ENCODE data around the gene PXMP2.
A peak's percentile ranks its signal among the peaks of the same experiment; 100 is the strongest.
"Not testable (repeated sequence)": the region's sequence is repeated elsewhere in the genome, so short reads cannot be mapped to it uniquely, and the experiment has no call there.

PXMP2 gene

DNA sequence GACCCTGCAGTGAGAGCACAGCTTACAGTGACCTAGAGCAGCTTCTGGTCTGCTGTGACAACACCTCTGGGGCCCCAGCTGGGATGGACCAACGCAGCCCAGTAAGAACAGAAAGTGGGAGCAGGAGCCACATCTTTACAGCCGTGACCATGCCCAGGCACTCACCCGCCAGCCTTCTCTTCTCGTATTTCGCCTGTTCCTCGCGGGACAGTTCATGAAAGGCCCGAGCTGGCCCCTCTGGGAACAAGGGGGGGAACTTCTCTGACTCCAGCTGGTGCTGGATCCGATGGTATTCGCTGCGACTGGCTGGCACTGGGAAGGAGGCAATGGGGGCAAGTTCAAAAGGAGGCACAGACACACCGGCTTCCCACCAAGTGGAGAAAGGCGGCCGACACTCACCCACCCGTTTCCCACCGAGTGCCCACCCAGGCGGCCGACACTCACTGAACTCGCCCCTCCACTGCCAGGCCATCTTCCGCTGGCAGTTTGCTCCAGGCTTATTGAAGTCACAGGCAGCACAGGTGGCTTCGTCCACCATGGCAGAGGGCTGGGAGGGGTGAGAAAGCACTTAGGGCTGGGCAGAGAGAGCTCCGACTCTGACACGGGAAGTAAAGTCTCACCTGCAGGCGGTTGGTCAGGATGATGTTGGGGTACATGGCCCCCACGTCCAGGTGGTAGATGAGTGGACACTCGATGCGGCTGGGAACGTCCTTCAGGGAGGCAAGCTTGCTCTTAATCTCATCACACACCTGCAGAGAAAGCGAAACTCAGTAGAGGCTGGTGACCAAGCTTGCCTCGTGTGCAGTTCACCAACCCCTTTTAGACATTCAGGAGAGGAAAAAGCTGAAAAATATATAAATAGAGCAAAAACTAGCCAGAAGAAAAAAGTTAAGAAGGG, 18.9 kb upstream of the PXMP2 start:
- H3K36me3 Mint-ChIP-seq, result peaks cover 64 to 70% of the 10 kb centered on the region in 2 donors
- H3K4me3 Mint-ChIP-seq, result no peak overlapping the region
- H3K9me3 Mint-ChIP-seq, result no peaks in the 10 kb centered on the region
- H3K27ac Mint-ChIP-seq, result peak overlapping the region; percentile 47
- ATAC-seq (replicated peaks), result no peak
- no peak for DNase-seq
- H3K27me3 Mint-ChIP-seq, result no peaks in the 10 kb centered on the region
- H3K4me1 Mint-ChIP-seq, result peaks cover 0 to 2% of the 10 kb centered on the region in 2 donors

DNA sequence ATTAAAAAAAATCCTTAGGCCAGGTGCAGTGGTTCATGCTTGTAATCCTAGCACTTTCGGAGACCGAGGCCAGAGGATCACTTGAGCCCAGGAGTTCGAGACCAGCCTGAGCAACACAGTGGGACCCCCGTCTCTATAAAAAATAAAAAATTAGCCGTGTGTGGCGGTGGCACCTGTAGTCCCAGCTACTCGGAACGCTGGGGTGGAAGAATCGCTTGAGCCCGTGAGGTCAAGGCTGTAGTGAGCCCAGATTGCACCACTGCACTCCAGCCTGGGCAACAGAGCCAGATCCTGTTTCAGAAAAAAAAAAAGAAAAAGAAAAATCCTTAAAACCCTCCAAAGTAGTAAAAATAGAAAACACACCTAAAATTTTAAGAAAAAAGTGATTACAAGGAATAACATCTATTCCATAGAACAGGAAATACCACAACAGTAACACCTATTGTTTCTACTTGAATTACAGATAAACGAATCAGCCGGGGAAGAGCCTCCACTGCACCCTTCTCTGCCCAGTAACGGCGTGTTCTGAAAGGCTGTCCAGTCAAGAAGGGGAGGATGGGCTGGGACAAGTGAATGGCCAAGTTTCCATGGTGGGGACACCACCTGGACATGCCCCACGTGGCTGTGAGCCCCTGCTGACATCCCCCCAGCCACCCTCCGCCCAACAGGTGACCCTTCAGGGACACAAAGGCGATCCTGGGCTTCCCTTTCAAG, 18.1 kb upstream of the PXMP2 start:
- Mint-ChIP-seq H3K27ac (no peak overlapping the region), H3K9me3 (no peaks in the 10 kb centered on the region), H3K4me3 (no peak overlapping the region), H3K4me1 (peaks cover 0 to under 1% of the 10 kb centered on the region in 2 donors), H3K27me3 (no peaks in the 10 kb centered on the region), H3K36me3 (peaks cover 63 to 72% of the 10 kb centered on the region in 2 donors)
- DNase-seq (no peak), ATAC-seq (replicated peaks) (no peak)

DNA sequence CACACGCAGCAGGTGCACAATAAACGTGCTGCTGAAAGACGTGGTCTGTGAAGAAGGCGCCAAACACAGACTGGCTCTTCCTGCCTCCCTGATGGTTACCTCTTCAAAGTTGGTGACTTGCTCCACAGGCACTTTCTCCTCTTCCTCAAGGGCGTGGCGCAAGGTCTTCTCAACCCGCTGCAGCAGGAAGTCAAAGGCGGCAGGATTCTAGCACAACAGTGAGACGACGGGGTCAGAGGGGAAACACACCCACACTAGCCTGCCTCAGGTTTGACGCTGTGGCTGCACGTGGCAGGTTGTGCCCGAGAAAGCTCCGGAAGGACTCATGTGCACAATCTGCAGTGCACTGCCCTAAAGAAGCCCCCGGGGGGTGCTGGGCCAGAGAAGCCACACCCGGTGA, 15.3 kb upstream of the PXMP2 start:
- Mint-ChIP-seq H3K27me3 (no peaks in the 10 kb centered on the region), H3K4me3 (no peak overlapping the region), H3K27ac (peak overlapping the region; percentile 43), H3K9me3 (no peaks in the 10 kb centered on the region), H3K4me1 (no peaks in the 10 kb centered on the region), H3K36me3 (peaks cover 55 to 72% of the 10 kb centered on the region in 2 donors)
- DNase-seq, result no peak
- no peak for ATAC-seq (replicated peaks)

DNA sequence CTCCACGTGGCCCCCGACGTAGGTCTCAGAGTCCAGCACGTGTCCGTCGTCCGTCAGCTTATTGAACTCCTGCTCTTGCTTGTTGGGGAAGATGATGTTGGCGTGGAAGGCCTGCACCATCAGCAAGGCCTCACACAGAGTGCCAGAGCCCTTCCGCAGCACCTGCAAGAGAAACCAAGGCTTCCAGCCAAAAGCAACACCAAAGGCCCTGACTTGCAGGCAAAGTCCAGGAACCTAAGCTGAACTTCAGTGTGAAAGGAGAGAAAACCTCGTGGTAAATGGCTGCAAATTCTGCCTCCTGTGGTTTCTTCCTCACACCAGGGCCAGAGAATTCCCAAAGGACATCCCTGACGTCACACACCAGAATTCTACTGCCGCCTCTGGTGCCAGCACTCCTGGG, 14.7 kb upstream of the PXMP2 start:
- DNase-seq (no peak), ATAC-seq (replicated peaks) (no peak)
- Mint-ChIP-seq H3K4me1 (no peaks in the 10 kb centered on the region), H3K4me3 (no peak overlapping the region), H3K9me3 (no peaks in the 10 kb centered on the region), H3K27me3 (no peaks in the 10 kb centered on the region), H3K36me3 (peaks cover 54 to 72% of the 10 kb centered on the region in 2 donors), H3K27ac (peak overlapping the region; percentile 75)

DNA sequence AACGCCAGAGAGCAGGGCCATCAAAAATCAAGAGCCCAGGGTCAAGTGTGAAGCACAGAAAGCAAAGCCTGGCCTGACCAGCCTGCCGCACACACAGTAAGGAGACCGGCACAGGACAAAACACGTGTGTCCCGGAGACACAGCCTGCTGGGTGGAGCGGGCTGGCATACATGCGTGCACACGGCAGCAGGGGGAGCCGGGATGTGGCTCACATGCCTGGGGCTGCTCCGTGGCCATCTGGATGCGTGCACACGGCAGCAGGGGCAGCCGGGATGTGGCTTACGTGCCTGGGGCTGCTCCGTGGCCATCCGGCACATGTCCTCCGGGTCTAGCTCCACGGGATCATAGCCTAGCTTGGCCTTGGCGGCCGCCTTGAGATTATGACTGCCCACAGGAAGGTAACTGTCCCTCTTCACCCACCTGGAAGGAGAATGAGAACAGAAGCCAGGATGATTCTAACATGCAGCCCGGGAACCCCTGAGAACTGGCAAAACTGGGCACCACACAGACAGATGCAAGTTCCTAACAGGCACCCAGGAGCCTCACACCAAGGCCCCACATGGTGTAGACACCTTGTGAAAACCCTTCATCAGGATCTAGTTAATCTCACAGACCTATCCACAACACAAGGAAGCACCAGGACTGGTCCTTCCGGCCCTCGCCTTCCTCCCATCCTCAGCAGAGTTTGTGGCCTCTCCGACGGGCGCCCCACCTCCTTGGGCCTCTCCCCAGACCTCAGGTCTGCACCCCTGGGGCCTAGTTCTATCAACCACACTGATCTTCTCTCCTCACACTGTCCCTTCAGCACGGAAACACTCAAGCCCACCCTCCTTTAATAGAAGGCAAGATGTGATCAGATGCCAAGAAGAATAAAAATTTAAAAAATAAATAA, 13.9 kb upstream of the PXMP2 start:
- H3K36me3 Mint-ChIP-seq, result peaks cover 53 to 71% of the 10 kb centered on the region in 2 donors
- ATAC-seq (replicated peaks) (no peak), DNase-seq (no peak)
- H3K27me3 Mint-ChIP-seq, result no peaks in the 10 kb centered on the region
- no peaks in the 10 kb centered on the region for H3K4me1 Mint-ChIP-seq
- H3K4me3 Mint-ChIP-seq, result no peak overlapping the region
- H3K27ac Mint-ChIP-seq, result no peak overlapping the region
- H3K9me3 Mint-ChIP-seq, result no peaks in the 10 kb centered on the region

DNA sequence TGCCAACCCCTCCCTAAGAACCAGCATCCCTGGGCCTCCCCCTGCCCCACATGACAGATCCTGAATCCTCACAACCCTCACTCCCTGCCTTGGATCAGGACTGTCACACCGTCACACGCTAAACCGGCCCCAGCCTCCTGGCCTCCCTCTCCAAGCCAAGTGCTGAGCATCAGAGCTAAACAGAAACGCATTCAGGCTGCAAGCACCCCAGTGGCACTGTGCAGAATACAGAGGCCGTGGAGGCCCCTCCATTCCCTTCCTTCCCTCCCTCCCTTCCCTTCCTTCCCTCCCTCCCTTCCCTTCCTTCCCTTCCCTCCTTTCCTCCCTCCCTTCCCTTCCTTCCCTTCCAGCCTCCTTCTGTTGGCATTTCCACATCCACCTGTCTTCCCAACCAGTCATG, 12.8 kb upstream of the PXMP2 start:
- H3K9me3 Mint-ChIP-seq, result no peaks in the 10 kb centered on the region
- H3K36me3 Mint-ChIP-seq, result peaks cover 52 to 76% of the 10 kb centered on the region in 2 donors
- H3K4me3 Mint-ChIP-seq, result no peak overlapping the region
- no peak overlapping the region for H3K27ac Mint-ChIP-seq
- H3K27me3 Mint-ChIP-seq, result no peaks in the 10 kb centered on the region
- no peaks in the 10 kb centered on the region for H3K4me1 Mint-ChIP-seq
- no peak for DNase-seq
- no peak for ATAC-seq (replicated peaks)

DNA sequence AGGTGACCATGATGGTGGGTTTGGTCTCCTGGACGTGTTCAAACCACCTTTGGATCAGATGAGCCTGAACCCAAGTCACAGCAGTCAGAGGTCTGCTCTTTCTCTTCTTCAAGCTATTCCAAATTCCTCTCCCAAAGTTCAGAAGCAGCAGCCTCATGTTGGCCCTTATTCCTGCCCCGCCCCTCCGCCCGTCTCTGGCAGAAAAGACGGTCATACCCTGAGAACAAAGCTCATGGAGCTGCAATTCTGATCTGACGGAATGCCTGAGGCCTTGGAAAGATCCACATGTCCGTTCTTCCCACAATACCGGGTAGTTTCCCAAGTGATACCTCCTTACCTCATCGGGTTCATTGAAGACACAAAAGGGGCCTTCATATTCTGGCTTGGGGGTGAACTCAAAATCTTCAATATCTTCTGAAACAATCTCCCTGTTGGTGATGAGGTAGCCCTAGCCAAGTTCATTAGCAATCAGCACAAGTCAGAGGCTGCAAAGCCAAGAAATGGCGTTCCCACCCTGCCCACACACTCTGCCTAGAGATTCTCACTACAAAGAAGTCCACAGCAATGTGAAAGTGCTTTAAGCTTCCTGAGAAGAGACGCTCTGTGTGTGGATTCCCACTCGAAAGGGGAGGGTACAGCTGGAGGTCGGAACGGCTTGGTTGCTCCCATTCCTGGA, 11.5 kb upstream of the PXMP2 start:
- H3K4me1 Mint-ChIP-seq, result peaks cover 1% of the 10 kb centered on the region in 2 donors
- H3K27me3 Mint-ChIP-seq, result no peaks in the 10 kb centered on the region
- no peak overlapping the region for H3K27ac Mint-ChIP-seq
- DNase-seq, result no peak
- H3K9me3 Mint-ChIP-seq, result no peaks in the 10 kb centered on the region
- H3K36me3 Mint-ChIP-seq, result peaks cover 47 to 82% of the 10 kb centered on the region in 2 donors
- ATAC-seq (replicated peaks), result no peak
- no peak overlapping the region for H3K4me3 Mint-ChIP-seq

DNA sequence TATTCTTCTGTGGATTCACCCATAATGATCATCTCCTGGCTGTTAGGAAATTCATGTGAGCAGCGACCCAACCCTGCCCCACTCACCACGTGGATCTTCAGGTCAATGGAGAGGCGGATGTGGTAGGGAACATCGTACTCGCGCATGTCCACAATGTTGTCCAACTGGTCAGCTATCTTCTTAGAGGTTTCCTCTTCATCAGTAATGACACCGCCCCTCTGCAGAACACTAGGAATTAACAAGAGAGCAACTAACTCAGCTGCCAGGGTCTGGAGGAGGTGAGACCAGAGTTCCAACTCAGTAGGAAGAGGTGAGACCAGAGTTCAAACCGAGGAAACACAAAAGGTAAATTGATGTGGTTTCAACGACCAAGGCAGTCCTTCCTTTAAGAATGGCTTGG, 9.9 kb upstream of the PXMP2 start:
- H3K36me3 Mint-ChIP-seq, result peaks cover 41 to 75% of the 10 kb centered on the region in 2 donors

DNA sequence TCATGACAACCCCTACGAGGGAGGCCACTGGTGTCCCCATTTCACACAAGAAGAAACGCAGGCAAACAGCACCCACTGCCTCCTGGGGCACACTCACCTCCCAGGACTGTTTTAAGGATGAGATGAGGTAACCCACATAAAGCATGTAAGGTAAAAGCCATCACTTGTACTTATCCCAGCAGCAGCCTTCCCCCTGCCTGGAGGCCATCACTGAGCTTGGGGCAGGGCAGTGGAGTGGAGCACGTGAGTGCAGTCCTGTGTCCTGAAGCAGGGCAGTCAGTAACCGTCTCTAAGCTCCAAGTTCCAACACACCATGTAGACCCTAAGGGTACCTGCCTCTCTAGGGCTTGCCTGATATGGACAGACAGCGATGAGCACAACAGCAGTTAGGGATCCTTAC, 2.0 kb upstream of the PXMP2 start:
- Mint-ChIP-seq H3K36me3 (peaks cover 3 to 5% of the 10 kb centered on the region in 2 donors), H3K4me1 (peaks cover 14 to 30% of the 10 kb centered on the region in 2 donors), H3K4me3 (peak overlapping the region; percentile 60 to 90), H3K9me3 (no peaks in the 10 kb centered on the region), H3K27ac (no peak overlapping the region), H3K27me3 (no peaks in the 10 kb centered on the region)
- DNase-seq (no peak), ATAC-seq (replicated peaks) (no peak)

More for the DNA sequence above, 9.9 kb upstream of the PXMP2 start:
- H3K4me3 Mint-ChIP-seq, result no peak overlapping the region
- H3K4me1 Mint-ChIP-seq, result peaks cover 1 to 5% of the 10 kb centered on the region in 2 donors
- H3K27ac Mint-ChIP-seq, result no peak overlapping the region
- H3K27me3 Mint-ChIP-seq, result no peaks in the 10 kb centered on the region
- no peak for ATAC-seq (replicated peaks)
- no peaks in the 10 kb centered on the region for H3K9me3 Mint-ChIP-seq
- DNase-seq, result no peak

DNA sequence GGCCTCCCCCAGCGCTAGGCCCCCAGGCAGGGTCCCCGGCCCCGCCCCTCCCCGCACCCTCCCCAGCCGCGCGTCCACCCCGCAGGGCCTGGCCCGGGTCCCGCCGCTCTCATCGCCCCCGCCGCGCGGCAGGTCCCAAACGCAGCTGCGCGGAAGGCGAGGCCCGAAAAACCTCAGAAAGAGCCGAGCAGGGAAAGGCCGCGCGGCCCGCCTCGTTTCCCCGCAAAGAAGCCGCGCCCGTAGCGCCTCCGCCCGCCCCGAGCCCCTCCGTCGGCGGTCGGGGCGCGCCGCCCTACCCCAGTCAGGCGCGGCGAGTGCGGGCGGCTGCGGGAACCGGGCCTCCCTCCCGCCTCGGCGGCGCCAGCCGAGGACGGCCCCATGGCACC, 569 bp upstream of the PXMP2 start:
- Mint-ChIP-seq H3K4me3 (peak overlapping the region; percentile 87 to 90), H3K36me3 (peaks cover 3 to 5% of the 10 kb centered on the region in 2 donors), H3K9me3 (no peaks in the 10 kb centered on the region), H3K27me3 (no peaks in the 10 kb centered on the region), H3K4me1 (peaks cover 14 to 24% of the 10 kb centered on the region in 2 donors), H3K27ac (peak overlapping the region; percentile 85)
- ATAC-seq (replicated peaks) (peak; percentile 50 to 58), DNase-seq (no peak)

DNA sequence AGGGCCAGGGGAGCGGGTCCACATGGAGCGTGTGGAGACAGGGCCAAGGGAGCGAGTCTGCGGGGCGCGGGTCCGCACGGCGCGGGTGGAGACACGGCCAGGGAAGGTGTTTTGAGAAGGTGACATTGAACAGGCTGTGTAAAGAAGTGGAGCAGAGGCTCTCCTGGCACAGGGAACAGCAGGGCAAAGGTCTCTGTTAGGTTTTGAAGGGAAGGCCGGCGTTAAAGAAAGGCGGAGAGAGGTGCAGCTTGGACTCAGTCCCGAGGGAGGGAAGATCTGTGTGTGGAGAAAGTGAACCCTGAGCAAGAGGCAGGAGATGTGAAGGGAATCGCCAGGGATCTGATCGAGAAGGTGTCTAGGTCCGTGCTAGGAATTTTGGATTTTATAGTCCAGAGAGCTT, 1.8 kb downstream of the PXMP2 start:
- ATAC-seq (replicated peaks) (no peak), DNase-seq (no peak)
- Mint-ChIP-seq H3K4me1 (peaks cover 10 to 18% of the 10 kb centered on the region in 2 donors), H3K4me3 (peak overlapping the region; percentile 0 to 22), H3K36me3 (peaks cover 3 to 5% of the 10 kb centered on the region in 2 donors), H3K9me3 (no peaks in the 10 kb centered on the region), H3K27me3 (no peaks in the 10 kb centered on the region), H3K27ac (peak overlapping the region; percentile 57)

DNA sequence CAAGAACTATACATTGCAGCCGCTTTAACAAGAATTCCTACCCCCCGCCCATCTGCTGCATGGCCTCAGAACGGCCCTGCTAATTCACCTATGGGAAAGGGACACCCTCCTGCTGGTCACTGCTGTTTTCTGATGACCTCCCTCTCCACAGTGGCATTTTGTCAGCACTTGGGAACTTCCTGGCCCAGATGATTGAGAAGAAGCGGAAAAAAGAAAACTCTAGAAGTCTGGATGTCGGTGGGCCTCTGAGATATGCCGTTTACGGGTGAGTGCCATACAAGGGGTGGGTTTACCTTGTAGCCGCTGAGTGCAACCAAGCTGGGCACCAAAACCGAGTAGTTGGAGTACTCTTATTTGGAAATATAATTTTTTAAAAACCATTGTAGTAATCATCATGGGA, 2.7 kb downstream of the PXMP2 start:
- Mint-ChIP-seq H3K27ac (no peak overlapping the region), H3K4me1 (peaks cover 9 to 17% of the 10 kb centered on the region in 2 donors), H3K27me3 (no peaks in the 10 kb centered on the region), H3K4me3 (no peak overlapping the region), H3K9me3 (no peaks in the 10 kb centered on the region), H3K36me3 (peaks cover 3 to 5% of the 10 kb centered on the region in 2 donors)
- ATAC-seq (replicated peaks), result no peak
- DNase-seq, result no peak

DNA sequence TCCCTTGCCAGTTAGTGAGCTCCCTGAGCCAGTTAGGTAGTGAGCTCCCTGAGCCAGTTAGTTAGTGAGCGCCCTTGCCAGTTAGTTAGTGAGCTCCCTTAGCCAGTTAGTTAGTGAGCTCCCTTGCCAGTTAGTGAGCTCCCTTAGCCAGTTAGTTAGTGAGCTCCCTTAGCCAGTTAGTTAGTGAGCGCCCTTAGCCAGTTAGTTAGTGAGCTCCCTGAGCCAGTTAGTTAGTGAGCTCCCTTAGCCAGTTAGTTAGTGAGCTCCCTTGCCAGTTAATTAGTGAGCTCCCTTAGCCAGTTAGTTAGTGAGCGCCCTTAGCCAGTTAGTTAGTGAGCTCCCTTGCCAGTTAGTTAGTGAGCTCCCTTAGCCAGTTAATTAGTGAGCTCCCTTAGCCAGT, 4.6 kb downstream of the PXMP2 start:
- not testable (repeated sequence) for H3K9me3 Mint-ChIP-seq; ATAC-seq (replicated peaks); H3K27ac Mint-ChIP-seq; DNase-seq; H3K4me3 Mint-ChIP-seq; H3K4me1 Mint-ChIP-seq; H3K27me3 Mint-ChIP-seq
- H3K36me3 Mint-ChIP-seq, result peaks cover 8 to 12% of the 10 kb centered on the region in 2 donors
